ENCODE measurements around the gene NTRK2.
"Not testable (repeated sequence)": the region's sequence is repeated elsewhere in the genome, so short reads cannot be mapped to it uniquely, and the experiment has no call there.

The NTRK2 gene

DNA sequence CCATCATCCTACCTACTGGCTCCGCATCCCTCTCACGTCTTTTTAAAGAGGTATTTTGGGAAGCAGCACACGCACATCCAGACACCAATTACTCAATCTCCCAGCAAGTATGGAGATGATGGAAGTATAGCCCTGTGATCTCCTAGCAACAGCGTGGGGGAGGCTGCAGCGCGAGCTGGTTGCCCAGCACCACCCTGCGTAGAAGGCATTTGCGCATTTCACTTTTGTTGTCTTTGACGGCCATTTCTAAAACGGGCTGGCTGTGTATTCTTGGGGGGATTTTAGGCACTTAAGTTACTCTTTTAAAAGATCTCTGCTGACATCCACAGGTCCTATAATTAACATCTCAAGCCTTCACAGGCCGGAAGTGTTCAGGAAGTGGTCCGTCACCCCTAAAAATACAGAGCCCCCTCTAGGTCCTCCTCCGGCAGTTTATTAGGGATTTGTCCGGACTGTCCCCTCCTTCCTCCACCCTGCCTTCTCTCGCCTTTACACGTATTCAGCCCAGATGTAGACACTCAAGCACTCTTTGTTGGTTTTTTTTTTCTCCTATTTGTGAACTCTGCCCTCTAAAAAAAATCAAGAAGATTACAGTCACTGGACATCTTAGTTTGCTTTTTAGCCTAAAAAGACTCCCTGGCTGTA lies 371.4 kb downstream of the NTRK2 start:
- no peak for DNase-seq

DNA sequence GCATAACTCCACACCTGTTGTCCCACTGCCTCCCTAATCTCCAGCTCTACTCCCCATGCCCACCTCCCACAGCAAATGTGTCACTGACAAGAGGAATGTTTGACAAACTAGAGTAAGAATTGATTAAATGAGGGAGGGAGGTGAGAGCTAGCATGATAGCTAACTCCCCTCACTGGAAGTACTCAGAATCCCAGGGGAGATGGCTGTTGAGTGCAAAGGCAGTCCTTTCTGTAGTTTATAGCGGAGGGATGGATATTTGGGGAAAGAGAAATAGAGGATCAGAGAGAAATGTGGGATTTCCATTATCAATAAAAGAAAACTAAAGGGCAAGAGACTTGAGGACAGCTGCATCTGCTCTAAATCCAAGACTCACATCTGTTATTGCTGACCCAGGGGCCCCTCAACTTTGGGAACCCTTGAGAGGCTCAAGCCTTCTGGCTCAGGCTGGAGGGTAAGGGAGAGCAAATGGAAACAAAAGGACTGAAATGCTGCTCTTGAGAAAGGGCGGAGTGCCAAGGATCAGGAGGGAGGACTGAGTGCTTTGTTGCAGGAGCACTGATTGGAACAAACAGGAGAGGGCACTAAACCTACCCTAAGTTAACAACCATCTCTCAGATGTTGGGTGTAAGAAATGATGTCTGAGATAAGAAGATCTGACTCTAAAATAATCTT lies 372.1 kb downstream of the NTRK2 start:
- DNase-seq, result no peak

DNA sequence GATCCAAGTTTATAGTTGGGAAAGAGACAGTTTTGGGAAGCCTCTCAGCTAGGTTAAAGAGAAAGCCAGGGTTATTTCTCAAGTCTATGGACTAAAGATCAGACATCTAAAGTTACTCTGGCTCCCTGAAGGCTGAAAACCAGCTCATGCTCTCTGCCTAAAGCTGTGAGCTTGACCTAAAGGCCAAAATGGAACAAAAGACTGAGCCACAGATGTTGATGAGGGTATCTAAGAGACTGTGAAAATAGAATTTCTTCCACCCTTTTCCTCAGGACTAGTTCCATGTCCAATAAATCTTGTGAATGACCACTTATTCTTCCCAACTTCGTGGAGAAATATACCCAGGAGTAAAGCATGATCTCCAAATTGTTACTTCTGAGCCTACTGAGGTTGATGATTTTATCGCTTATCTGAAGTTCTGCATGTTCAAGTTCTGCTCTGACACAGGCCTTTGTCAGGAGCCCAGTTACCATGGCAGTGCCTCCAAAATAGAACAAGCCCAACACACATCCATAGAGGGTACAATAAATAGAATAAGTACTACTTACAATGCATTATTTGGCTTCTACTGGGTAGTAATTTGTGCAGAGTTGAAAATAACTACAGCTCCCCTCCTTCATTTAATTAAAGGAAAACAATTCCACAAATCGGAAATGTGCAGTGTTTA lies 373.6 kb downstream of the NTRK2 start:
- DNase-seq, result no peak

GRCh38 chr9:85045271-85045670 lies 375.7 kb downstream of the NTRK2 start:
- no peak for DNase-seq

- DNase-seq, result no peak
These were observed 376.9 kb downstream of the NTRK2 start for GRCh38 chr9:85046475-85046874.

DNA sequence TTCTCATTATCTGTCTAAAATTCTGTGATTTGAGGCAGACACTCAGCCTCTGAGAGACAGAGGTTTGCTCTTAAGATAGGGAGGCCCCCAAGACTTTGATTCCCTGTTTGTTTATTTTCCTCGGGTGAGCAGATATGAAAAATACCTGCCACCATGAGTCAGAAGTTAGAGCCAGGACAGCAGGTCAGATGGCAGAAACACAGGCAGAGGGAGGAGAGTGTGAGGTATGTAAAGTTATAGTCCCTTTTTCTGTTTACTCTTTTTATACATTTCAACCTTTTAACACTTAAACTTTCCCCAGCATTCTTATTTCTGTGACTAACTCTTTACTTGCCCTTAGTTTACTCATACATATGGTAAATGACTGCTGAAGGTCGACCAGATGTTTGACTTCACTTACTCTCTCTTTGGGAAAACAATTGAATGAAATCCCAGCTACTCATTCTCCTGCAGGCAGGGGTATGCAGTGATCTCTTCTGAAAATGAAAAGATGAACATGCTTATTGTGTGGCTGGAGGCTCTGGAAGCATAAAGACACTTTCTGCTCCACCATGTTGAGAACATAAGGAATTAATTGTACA lies 383.8 kb downstream of the NTRK2 start:
- DNase-seq, result no peak

DNA sequence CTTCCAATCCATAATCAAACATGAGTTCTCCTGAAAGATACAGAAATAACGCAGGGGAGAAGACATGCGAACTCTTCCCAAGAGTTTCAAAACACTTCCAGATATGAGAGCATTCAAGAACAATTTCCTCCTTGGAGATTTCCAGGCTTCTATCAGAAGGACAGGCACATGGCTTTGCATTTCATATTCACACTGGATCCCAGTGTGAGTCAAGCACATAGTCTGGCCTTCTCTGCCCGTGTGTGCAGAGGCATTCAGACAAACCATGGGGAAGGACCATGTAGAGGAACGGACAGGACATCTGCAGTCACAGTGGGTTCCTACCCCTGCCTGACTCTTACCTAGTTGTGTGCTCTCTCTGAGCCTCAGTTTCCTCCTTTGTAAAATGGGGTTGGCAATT lies 384.5 kb downstream of the NTRK2 start:
- DNase-seq, result no peak

DNA sequence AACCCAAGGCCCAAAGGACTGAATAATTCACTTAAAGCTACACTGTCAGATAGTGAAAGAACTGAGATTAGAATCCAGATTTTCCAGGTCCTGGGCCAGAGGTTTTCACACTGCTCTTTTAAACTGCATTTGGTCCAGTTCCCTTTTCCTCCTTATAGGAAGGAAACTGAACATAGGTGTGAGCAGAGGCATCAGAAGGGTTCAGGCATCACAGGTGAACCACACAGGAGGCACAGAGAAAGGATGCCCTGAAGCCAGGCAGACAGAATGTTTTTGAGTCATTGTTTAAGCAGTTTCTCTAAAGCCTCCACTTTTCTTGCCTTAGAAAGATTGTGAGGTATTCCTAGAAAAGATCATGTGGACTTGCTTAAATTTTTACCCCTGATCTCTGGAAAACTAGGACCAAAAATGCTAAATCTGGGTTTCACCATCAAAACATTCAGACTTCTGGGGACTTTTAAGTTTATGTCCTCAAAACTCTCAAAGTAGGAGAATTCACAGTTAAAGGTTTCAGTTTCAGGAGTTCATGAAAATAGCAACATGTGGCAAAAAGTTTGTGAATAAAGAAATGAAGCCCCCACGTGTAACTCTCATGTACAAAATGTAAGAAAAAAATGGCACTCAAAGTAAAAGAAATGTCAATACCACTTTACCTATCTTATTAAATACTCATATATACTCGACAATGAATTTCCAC lies 386.1 kb downstream of the NTRK2 start:
- no peak for DNase-seq

DNA sequence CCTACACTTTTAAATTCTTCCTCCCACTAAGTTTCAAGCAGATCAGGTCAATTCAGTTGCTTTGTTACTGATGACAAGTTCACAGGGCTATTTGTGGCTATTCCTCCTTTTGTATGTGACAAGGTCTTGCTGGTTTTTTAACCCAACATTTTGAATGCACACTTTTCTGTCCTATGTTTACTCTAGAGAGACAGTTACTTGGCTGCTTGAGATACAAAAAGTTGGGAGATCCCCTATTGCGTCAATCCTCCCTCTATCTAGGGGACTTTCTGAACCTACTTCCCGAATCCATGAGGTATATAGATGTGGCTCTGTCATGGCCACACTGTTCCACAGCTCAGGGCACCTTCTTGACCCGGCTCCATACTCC lies 386.7 kb downstream of the NTRK2 start:
- DNase-seq, result no peak

DNA sequence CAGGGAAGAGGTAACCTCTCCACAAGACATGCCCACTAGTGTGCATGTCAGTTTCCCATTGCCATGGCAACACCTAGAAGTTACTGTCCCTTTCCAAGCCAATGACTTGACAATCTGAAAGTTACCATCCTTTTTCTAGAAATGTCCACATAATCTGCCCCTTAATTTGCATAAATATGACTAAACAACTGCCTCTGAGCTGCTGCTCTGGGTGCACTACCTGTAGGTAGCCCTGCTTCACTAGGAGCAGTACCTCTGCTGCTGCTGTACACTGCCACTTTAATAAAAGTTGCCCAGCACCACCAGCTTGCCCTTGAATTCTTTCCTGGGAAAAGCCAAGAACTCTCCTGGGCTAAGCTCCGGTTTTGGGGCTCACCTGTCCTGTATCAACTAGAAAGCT lies 392.4 kb downstream of the NTRK2 start:
- no peak for DNase-seq

DNA sequence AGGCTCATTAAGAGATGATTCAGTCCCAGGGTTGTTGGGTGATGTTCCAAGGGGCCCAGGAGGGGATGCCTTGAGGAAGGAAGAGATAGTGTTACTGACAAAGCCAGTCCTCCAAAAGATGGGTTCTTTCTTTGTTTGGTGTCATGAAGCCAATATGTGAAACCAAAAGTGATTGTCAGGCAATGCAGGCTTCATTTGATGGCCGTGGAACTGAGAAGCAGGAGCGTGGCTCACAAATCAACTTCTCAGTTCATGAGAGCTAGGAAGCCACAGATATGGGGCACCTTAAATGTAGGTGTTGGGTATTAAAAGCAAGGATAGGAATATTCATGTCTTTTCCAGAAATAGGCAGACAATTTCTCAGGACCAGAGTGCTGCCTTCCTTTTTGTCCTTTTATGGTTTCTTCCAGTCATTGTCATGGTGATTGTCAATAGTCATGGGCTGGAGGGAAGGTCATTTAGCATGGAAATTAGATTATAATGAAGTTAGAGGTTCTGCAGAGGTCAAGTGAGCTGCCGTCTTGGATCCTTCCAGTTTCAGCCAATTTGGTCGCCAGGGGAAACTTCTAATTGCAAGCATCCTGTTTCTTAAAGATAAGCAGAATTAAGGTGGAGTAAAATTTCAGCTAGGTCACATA lies 393.0 kb downstream of the NTRK2 start:
- no peak for DNase-seq

DNA sequence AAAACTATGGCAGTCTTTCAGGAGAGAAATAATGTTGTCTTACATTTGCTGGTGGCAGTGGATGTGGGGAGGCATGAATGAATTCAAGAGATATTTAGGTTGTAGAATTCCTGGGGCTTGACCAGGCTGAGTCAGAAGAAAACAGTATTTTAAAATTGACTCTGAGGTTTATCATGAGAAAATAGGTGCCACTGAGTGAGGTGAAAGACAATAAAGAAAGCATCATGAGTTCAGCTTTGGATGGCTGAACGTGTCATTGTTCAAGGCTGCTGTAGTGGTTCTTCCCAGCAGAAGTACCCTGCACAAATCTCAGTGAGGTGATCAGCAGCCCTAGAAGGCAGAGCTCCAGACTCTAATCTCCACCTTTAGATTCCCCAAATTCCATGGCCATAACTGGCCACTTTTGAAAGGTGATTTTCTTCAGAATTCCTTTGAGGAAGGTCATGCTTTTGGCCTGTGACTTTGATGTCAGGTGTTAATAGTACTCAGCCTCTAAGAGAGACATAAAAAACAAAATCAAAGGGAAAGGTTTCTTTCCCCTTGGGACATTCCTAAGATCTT lies 395.4 kb downstream of the NTRK2 start:
- no peak for DNase-seq

DNA sequence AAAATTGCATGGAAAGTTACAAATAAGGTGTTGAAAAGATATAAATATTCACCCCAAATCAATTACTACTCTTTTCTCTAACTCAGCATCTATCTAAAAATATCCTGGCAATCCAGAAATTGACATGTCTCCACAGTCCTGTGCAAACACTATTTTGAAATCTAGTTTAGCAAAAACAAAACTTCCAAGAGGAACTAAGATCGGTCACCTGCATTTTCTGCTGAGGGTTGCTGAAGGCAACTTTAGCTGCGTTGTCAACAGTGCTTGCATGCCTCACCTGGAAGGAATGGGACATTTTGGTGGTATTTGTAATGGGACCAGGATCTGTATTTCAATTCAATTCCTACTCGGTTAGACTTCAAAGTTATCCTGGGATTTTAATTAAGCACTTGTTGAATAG lies 398.3 kb downstream of the NTRK2 start:
- no peak for DNase-seq

DNA sequence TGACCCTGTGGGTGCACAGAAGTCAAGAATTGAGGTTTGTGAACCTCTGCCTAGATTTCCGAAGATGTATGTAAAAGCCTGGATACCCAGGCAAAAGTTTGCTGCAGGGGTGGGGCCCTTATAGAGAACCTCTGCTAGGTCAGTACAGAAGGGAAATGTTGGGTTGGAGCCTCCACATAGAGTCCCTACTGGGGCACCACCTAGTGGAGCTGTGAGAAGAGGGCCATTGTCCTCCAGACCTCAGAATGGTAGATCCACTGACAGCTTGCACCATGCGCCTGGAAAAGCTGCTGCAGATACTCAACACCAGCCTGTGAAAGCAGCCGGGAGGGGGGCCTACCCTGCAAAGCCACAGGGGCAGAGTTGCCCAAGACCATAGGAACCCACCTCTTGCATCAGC lies 399.9 kb downstream of the NTRK2 start:
- not testable (repeated sequence) for DNase-seq
